ENCODE measurements around the gene KIFC3. TPM values are rescaled to one million over a fixed set of nuclear protein-coding genes. Genes with fewer than 3 reads are reported as not detected.
"Not testable (repeated sequence)": the region's sequence is repeated elsewhere in the genome, so short reads cannot be mapped to it uniquely, and the experiment has no call there.

Gene KIFC3
- total RNA-seq, 1 donor from 2014 or later: 61.6 TPM

- DNase-seq (no peak), ATAC-seq (ENCODE audit: poor library complexity) (no peak)
- intact Hi-C loops (cut with DNase I): no loop called here
Observed at GRCh38 chr16:57808589-57809228, 6.4 kb upstream of the KIFC3 start.

GRCh38 chr16:57807968-57808528, 5.8 kb upstream of the KIFC3 start:
- intact Hi-C loops (cut with DNase I): no loop called here
- ATAC-seq (ENCODE audit: poor library complexity) (peak; percentile 72), DNase-seq (peak; percentile 87)

- intact Hi-C loops (cut with DNase I): no loop called here
- no peak for ATAC-seq (ENCODE audit: poor library complexity)
- DNase-seq: no peak
Observed at GRCh38 chr16:57807252-57807967, 5.1 kb upstream of the KIFC3 start.

GRCh38 chr16:57805176-57805575, 2.9 kb upstream of the KIFC3 start:
- no peak for ATAC-seq (ENCODE audit: poor library complexity)
- intact Hi-C loops (cut with DNase I): no loop called here
- DNase-seq: no peak

GRCh38 chr16:57804111-57804837, 2.0 kb upstream of the KIFC3 start:
- DNase-seq (no peak), ATAC-seq (ENCODE audit: poor library complexity) (no peak)
- intact Hi-C loops (cut with DNase I): no loop called here

GRCh38 chr16:57803134-57803990, 1.1 kb upstream of the KIFC3 start:
- peak; percentile 78 for DNase-seq
- intact Hi-C loops (cut with DNase I): no loop called here
- peak; percentile 72 for ATAC-seq (ENCODE audit: poor library complexity)

GRCh38 chr16:57801809-57802340, 416 bp downstream of the KIFC3 start:
- peak; percentile 70 for DNase-seq
- ATAC-seq (ENCODE audit: poor library complexity): peak; percentile 36
- intact Hi-C loops (cut with DNase I): no loop called here

- DNase-seq: no peak
- intact Hi-C loops (cut with DNase I): no loop called here
- no peak for ATAC-seq (ENCODE audit: poor library complexity)
Observed at GRCh38 chr16:57801098-57801808, 1.0 kb downstream of the KIFC3 start.

GRCh38 chr16:57800200-57801097, 1.8 kb downstream of the KIFC3 start:
- no peak for DNase-seq
- ATAC-seq (ENCODE audit: poor library complexity): no peak
- intact Hi-C loops (cut with DNase I): no loop called here

GRCh38 chr16:57799600-57800199, 2.6 kb downstream of the KIFC3 start:
- intact Hi-C loops (cut with DNase I): loop anchor here (5.0 kb wide), 1 partner anchor 63 kb away; no protein-coding TSS in a partner anchor
- ATAC-seq (ENCODE audit: poor library complexity) (no peak), DNase-seq (no peak)

- ATAC-seq (ENCODE audit: poor library complexity): no peak
- intact Hi-C loops (cut with DNase I): loop anchor here (5.0 kb wide), 1 partner anchor 63 kb away; no protein-coding TSS in a partner anchor
- no peak for DNase-seq
Observed at GRCh38 chr16:57798953-57799599, 3.2 kb downstream of the KIFC3 start.

- no peak for ATAC-seq (ENCODE audit: poor library complexity)
- intact Hi-C loops (cut with DNase I): loop anchor here (5.0 kb wide), 1 partner anchor 64 kb away; no protein-coding TSS in a partner anchor
- DNase-seq: no peak
Observed at GRCh38 chr16:57798267-57798810, 4.0 kb downstream of the KIFC3 start.

GRCh38 chr16:57797526-57798266, 4.6 kb downstream of the KIFC3 start:
- peak; percentile 68 for ATAC-seq (ENCODE audit: poor library complexity)
- DNase-seq: peak; percentile 53
- intact Hi-C loops (cut with DNase I): loop anchor here (5.0 kb wide), 1 partner anchor 65 kb away; no protein-coding TSS in a partner anchor

GRCh38 chr16:57797216-57797525, 5.1 kb downstream of the KIFC3 start:
- intact Hi-C loops (cut with DNase I): loop anchor here (5.0 kb wide), 1 partner anchor 65 kb away; no protein-coding TSS in a partner anchor
- ATAC-seq (ENCODE audit: poor library complexity): peak; percentile 13

GRCh38 chr16:57796014-57796413, 6.3 kb downstream of the KIFC3 start:
- DNase-seq; ATAC-seq (ENCODE audit: poor library complexity): not testable (repeated sequence)
- intact Hi-C loops (cut with DNase I): loop anchor here (5.0 kb wide), 1 partner anchor 66 kb away; no protein-coding TSS in a partner anchor

More at GRCh38 chr16:57797216-57797525, 5.1 kb downstream of the KIFC3 start:
- no peak for DNase-seq
